Neural crest cell (in vitro differentiated cells): ENCODE results near the gene RPTOR. TPM values are rescaled to one million over a fixed set of nuclear protein-coding genes. Genes with fewer than 3 reads are reported as not detected.

ENCODE experiments used
- DNase-seq: peaks from one replicate; pipeline ENCODE4 v3.0.0; 2021; ENCODE audit warnings: low read depth, mixed read lengths, low spot score
- H3K27ac Mint-ChIP-seq: one replicate; pipeline ENCODE4 v1.8.0; 2021; ENCODE audit warnings: mild to moderate bottlenecking, mixed read lengths; ENCODE audit not compliant: unreplicated experiment
- H3K27me3 Mint-ChIP-seq: 2 replicates; pipeline ENCODE4 v1.8.0; 2021; ENCODE audit warnings: low read depth, mild to moderate bottlenecking, mixed read lengths
- H3K36me3 Mint-ChIP-seq: 2 replicates; pipeline ENCODE4 v1.8.0; 2021; ENCODE audit warnings: low read depth, mild to moderate bottlenecking, mixed read lengths
- H3K4me1 Mint-ChIP-seq: 2 replicates; pipeline ENCODE4 v1.8.0; 2021; ENCODE audit warnings: mixed read lengths
- H3K4me3 Mint-ChIP-seq: one replicate; pipeline ENCODE4 v1.8.0; 2021; ENCODE audit warnings: mild to moderate bottlenecking, mixed read lengths
- H3K9me3 Mint-ChIP-seq: 2 replicates; pipeline ENCODE4 v1.8.0; 2021; ENCODE audit warnings: mixed read lengths
- CTCF ChIP-seq: fragments of 200-600 bp; sonication (generic); conservative IDR thresholded peaks from 2 replicates; pipeline ENCODE4 v1.5.0; 2021; ENCODE audit warnings: antibody characterized with exemption, mild to moderate bottlenecking
- total RNA-seq: library from RNA; stranded (reverse); gene quantifications from 2 replicates; pipeline ENCODE4 v1.2.1, GENCODE V29; 2021

Gene RPTOR
- total RNA-seq, 1 donor from 2014 or later: 41.1 TPM

DNA sequence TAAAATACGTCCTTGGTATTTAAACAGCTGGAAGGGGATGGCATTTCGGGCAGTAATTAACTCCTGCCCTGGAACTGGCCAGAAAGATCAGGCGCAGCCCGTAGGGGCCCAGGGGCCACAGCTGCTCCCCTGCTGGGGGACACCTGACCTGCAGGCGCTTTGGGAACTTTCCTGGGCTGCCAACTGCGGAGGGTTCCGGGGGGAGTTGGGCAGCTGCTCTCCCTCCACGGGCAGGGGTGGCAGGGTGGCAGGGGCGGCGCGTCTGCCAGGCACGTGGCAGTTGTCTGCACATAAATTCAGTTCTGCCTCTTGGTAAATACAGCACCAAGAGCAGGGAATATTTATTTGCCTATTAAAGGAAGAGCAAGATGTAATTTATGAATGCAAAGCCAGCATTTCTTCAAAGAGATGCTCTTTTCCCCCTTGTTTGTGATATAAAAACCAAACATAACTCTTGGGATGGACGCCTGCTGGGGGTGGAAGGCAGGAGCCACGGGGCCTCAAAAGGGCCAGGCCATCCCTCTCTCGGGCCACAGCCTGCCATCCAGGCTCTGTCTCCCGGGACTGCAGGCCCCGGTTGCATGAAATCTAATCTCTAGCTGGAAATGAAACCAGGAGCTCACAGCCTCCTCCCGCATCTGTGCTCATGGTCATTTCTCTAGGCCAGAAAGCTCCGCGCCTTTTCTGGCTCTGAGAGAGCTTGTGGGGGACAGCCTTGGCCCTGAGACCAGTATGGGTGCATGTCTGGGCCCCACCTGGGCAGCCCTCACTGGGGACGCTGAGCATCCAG, 417.1 kb downstream of the RPTOR start:
- H3K9me3 Mint-ChIP-seq: no peaks in the 10 kb centered on the region
- TF ChIP-seq CTCF: no peak
- no peak for DNase-seq
- H3K36me3 Mint-ChIP-seq: peaks cover 4% of the 10 kb centered on the region
- no peaks in the 10 kb centered on the region for H3K27me3 Mint-ChIP-seq
- H3K4me1 Mint-ChIP-seq: no peaks in the 10 kb centered on the region
- no peak overlapping the region for H3K27ac Mint-ChIP-seq
- no peak overlapping the region for H3K4me3 Mint-ChIP-seq

- H3K9me3 Mint-ChIP-seq: no peaks in the 10 kb centered on the region
- TF ChIP-seq CTCF: no peak
- no peak overlapping the region for H3K4me3 Mint-ChIP-seq
- peaks cover 4% of the 10 kb centered on the region for H3K36me3 Mint-ChIP-seq
- no peak for DNase-seq
- no peaks in the 10 kb centered on the region for H3K4me1 Mint-ChIP-seq
- H3K27me3 Mint-ChIP-seq: no peaks in the 10 kb centered on the region
- H3K27ac Mint-ChIP-seq: peak overlapping the region; percentile 43
Measured at GRCh38 chr17:80962356-80963329, 418.0 kb downstream of the RPTOR start.

GRCh38 chr17:80963812-80964543, 419.3 kb downstream of the RPTOR start:
- Mint-ChIP-seq H3K36me3 (peaks cover 4% of the 10 kb centered on the region), H3K4me3 (no peak overlapping the region), H3K27me3 (no peaks in the 10 kb centered on the region), H3K9me3 (no peaks in the 10 kb centered on the region), H3K4me1 (peaks cover 4% of the 10 kb centered on the region), H3K27ac (peak overlapping the region; percentile 50)
- no peak for TF ChIP-seq CTCF
- no peak for DNase-seq

DNA sequence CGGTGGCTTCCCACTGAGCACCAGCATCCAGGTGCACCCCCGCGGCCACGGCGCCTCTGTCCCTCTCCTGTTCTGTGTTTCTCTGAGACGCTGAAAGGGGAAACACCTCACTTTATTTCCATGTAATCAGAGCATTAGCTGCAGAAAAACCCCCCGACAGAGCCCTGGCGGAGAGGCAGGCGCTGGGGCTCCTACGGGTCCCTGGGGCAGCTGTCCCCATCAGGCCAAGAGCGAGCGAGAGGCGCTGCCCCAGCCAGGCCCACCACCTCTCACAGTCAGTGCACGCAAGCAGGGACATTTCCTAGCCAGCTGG, 419.9 kb downstream of the RPTOR start:
- H3K27me3 Mint-ChIP-seq: no peaks in the 10 kb centered on the region
- no peak for DNase-seq

More for the DNA sequence above, 419.9 kb downstream of the RPTOR start:
- Mint-ChIP-seq H3K27ac (no peak overlapping the region), H3K36me3 (peaks cover 4% of the 10 kb centered on the region), H3K4me1 (peaks cover 4% of the 10 kb centered on the region), H3K9me3 (no peaks in the 10 kb centered on the region), H3K4me3 (no peak overlapping the region)
- no peak for TF ChIP-seq CTCF
